K562 (cell line): ENCODE data around the gene GPX5. TPM values are rescaled to one million over a fixed set of nuclear protein-coding genes. Genes with fewer than 3 reads are reported as not detected.
A peak's percentile ranks its signal among the peaks of the same experiment; 100 is the strongest.

Source experiments
- CCNT2 ChIP-seq: IDR thresholded peaks from 2 replicates; pipeline ENCODE4 v1.6.1; 2011; ENCODE audit warnings: borderline replicate concordance, low read depth, mild to moderate bottlenecking, moderate library complexity, mixed read lengths, low read length; ENCODE audit not compliant: insufficient read length; ENCODE audit errors: extremely low read depth
- DEAF1 ChIP-seq: fragments of 450-650 bp; formaldehyde crosslinking; IDR thresholded peaks from 2 replicates; pipeline ENCODE4 v1.4.0; 2020; ENCODE audit warnings: mild to moderate bottlenecking, moderate library complexity
- EP400 ChIP-seq: fragments of 450-650 bp; IDR thresholded peaks from 2 replicates; pipeline ENCODE4 v1.6.1; 2017; ENCODE audit warnings: antibody characterized with exemption, mild to moderate bottlenecking, moderate library complexity
- GABPB1 ChIP-seq: sonication (generic); formaldehyde crosslinking; IDR thresholded peaks from 2 replicates; pipeline ENCODE4 v1.8.0; 2022; ENCODE audit warnings: mild to moderate bottlenecking, missing genetic modification reagents
- ILF3 ChIP-seq: fragments of 450-650 bp; IDR thresholded peaks from 2 replicates; pipeline ENCODE4 v1.6.1; 2018; ENCODE audit warnings: antibody characterized with exemption, mild to moderate bottlenecking, moderate library complexity, borderline replicate concordance
- KLF10 ChIP-seq: fragments of 250-450 bp; sonication (Bioruptor Pico); IDR thresholded peaks from 2 replicates; pipeline ENCODE4 v1.6.1; 2021; ENCODE audit warnings: matching md5 sums
- KLF13 ChIP-seq: fragments of 450-650 bp; IDR thresholded peaks from 2 replicates; pipeline ENCODE4 v1.6.1; 2016; ENCODE audit warnings: missing genetic modification characterization, low read depth, mild to moderate bottlenecking, missing compliant biosample characterization, moderate library complexity, borderline replicate concordance
- L3MBTL2 ChIP-seq: fragments of 450-650 bp; IDR thresholded peaks from 2 replicates; pipeline ENCODE4 v1.6.1; 2016; ENCODE audit warnings: mild to moderate bottlenecking, moderate library complexity
- MITF ChIP-seq: IDR thresholded peaks from 2 replicates; pipeline ENCODE4 v1.6.1; 2014; ENCODE audit warnings: antibody characterized with exemption
- POLR2AphosphoS2 ChIP-seq: IDR thresholded peaks from 2 replicates; pipeline ENCODE4 v1.6.1; 2012; ENCODE audit warnings: low read length, improper control_type of control experiment
- POLR3G ChIP-seq: IDR thresholded peaks from 2 replicates; pipeline ENCODE4 v1.6.1; 2011; ENCODE audit not compliant: insufficient read length, insufficient replicate concordance; ENCODE audit errors: extremely low read depth
- RBM25 ChIP-seq: fragments of 200-400 bp; formaldehyde crosslinking; IDR thresholded peaks from 2 replicates; pipeline ENCODE4 v1.6.1; 2018; ENCODE audit warnings: low read length, low read depth, moderate library complexity; ENCODE audit not compliant: severe bottlenecking
- SMARCE1 ChIP-seq: fragments of 450-650 bp; IDR thresholded peaks from 2 replicates; pipeline ENCODE4 v1.7.1; 2016; ENCODE audit warnings: mild to moderate bottlenecking
- SMC3 ChIP-seq: conservative IDR thresholded peaks from 2 replicates; pipeline ENCODE4 v1.6.1; 2011; ENCODE audit warnings: low read depth, low read length, improper control_type of control experiment; ENCODE audit not compliant: insufficient read depth
- SUPT5H ChIP-seq: fragments of 450-650 bp; IDR thresholded peaks from 2 replicates; pipeline ENCODE4 v1.6.1; 2016
- TCF3 ChIP-seq: sonication (generic); formaldehyde crosslinking; IDR thresholded peaks from 2 replicates; pipeline ENCODE4 v1.4.0; 2020; ENCODE audit warnings: mild to moderate bottlenecking, missing genetic modification reagents
- TOE1 ChIP-seq, 2 experiments: fragments of 450-650 bp in 1 of 2; sonication (generic) in 1 of 2; formaldehyde crosslinking in 1 of 2; IDR thresholded peaks; 2 replicates each; pipeline versions ENCODE4 v1.7.1 to v1.8.0; 2016 to 2022; ENCODE audit warnings: borderline replicate concordance in 2 of 2, mild to moderate bottlenecking in 2 of 2, antibody characterized with exemption in 1 of 2, inconsistent platforms in 1 of 2, low read depth in 1 of 2, missing genetic modification reagents in 1 of 2, moderate library complexity in 1 of 2
- TSHZ1 ChIP-seq: fragments of 250-450 bp; sonication (Bioruptor Pico); IDR thresholded peaks from 2 replicates; pipeline ENCODE4 v1.4.0; 2020; ENCODE audit warnings: mild to moderate bottlenecking, moderate library complexity
- ZBED1 ChIP-seq: IDR thresholded peaks from 2 replicates; pipeline ENCODE4 v1.6.1; 2014
- ZNF274 ChIP-seq: IDR thresholded peaks from 2 replicates; pipeline ENCODE4 v1.6.1; 2011; ENCODE audit warnings: low read depth, mild to moderate bottlenecking, low read length, moderate library complexity, borderline replicate concordance
- ZNF3 ChIP-seq: fragments of 250-450 bp; sonication (Bioruptor Pico); IDR thresholded peaks from 2 replicates; pipeline ENCODE4 v1.5.0; 2021; ENCODE audit warnings: mild to moderate bottlenecking, moderate library complexity
- ZNF384 ChIP-seq: IDR thresholded peaks from 2 replicates; pipeline ENCODE4 v1.6.1; 2012; ENCODE audit warnings: low read depth, low read length, improper control_type of control experiment
- ZNF436 ChIP-seq: fragments of 250-450, 450-650 bp; sonication (Bioruptor Pico); formaldehyde crosslinking; IDR thresholded peaks from 2 replicates; pipeline ENCODE4 v1.7.0; 2020; ENCODE audit warnings: mild to moderate bottlenecking
- polyA plus RNA-seq, 8 experiments: library from polyadenylated mRNA; depleted of rRNA in 4 of 8; stranded (reverse) in 5 of 8; unstranded in 3 of 8; fragments of >200 nt; fragmentation: Nextera tagmentation in 2 of 8; fragmentation: Illumina TruSeq in 1 of 8; extraction: Ambion mirVana in 2 of 8; extraction: Trizol in 1 of 8; gene quantifications; 2 replicates each; pipeline versions ENCODE4 v1.2.1 to v1.2.3, GENCODE V29; 2011 to 2014; ENCODE audit warnings: inconsistent platforms in 1 of 8, missing spikeins in 1 of 8
- total RNA-seq, 7 experiments: library from RNA; depleted of rRNA in 6 of 7; stranded (reverse); fragments of >200 nt in 6 of 7; fragmentation: Illumina TruSeq in 2 of 7; extraction: Trizol in 2 of 7; gene quantifications; 2 replicates each; pipeline versions ENCODE4 v1.2.1 to v1.2.3, GENCODE V29; 2011 to 2021; ENCODE audit warnings: low replicate concordance in 1 of 7

Gene GPX5
- total and polyA plus RNA-seq, 9 of the 15 experiments (the other 6 are each of a cell fraction or from before 2014, with no cell fraction given), result 0.07 to 0.18 (median 0.15) TPM; not detected in 6

- TF ChIP-seq L3MBTL2, result no peak
- TF ChIP-seq TOE1 (IDR thresholded peaks at IDR 0.05; ENCODE audit: borderline replicate concordance), result no peak
- TF ChIP-seq TOE1 (CRISPR knock-in tag; IDR thresholded peaks at IDR 0.05; ENCODE audit: borderline replicate concordance, low read depth), result no peak
- no peak for TF ChIP-seq ZNF274
- TF ChIP-seq GABPB1 (CRISPR knock-in tag), result no peak
- no peak for TF ChIP-seq ILF3
- no peak for TF ChIP-seq ZNF436 (CRISPR knock-in tag)
- peak; percentile 78 for TF ChIP-seq SMARCE1
- no peak for TF ChIP-seq RBM25
- peak; percentile 39 for TF ChIP-seq DEAF1 (CRISPR knock-in tag)
- no peak for TF ChIP-seq KLF10 (CRISPR knock-in tag)
- TF ChIP-seq EP400, result no peak
- TF ChIP-seq POLR2AphosphoS2, result no peak
- TF ChIP-seq ZNF3 (CRISPR knock-in tag), result no peak
- TF ChIP-seq TCF3 (CRISPR knock-in tag), result peak; percentile 72
- TF ChIP-seq ZNF384, result peak; percentile 40
- TF ChIP-seq SMC3, result no peak
- TF ChIP-seq CCNT2, result peak; percentile 48
- no peak for TF ChIP-seq KLF13
- no peak for TF ChIP-seq SUPT5H
- no peak for TF ChIP-seq ZBED1
- no peak for TF ChIP-seq MITF
- no peak for TF ChIP-seq POLR3G
- no peak for TF ChIP-seq TSHZ1
Measured at GRCh38 chr6:28551891-28552666, 26.4 kb downstream of the GPX5 start (continued).
